Hepatic stellate cell (primary cell): ENCODE data around the gene THAP5.
A peak's percentile ranks its signal among the peaks of the same experiment; 100 is the strongest.
"Not testable (repeated sequence)": the region's sequence is repeated elsewhere in the genome, so short reads cannot be mapped to it uniquely, and the experiment has no call there.

ENCODE experiments used
- DNase-seq: peaks from one replicate; pipeline ENCODE4 v3.0.0; 2011; ENCODE audit warnings: low spot score

Gene THAP5

DNA sequence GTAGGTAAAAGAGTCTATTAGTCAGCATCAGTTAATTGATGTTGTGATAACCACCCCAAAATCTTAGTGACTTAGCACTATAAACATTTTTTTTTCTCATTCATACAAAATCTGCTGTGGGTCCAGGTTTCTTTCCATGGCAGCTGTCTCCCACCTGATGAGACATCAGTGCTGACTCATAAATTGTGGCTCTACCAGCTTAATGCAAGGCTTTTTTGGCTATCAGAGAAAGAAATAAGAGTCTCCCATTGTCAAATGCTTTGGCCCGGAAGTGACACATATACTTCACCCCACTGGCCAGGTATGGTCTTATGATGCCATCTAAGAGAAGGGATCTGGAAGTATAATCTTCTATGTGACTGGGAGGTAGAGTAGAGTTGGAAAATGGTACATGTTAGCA, 14.7 kb upstream of the THAP5 start:
- DNase-seq = no peak

DNA sequence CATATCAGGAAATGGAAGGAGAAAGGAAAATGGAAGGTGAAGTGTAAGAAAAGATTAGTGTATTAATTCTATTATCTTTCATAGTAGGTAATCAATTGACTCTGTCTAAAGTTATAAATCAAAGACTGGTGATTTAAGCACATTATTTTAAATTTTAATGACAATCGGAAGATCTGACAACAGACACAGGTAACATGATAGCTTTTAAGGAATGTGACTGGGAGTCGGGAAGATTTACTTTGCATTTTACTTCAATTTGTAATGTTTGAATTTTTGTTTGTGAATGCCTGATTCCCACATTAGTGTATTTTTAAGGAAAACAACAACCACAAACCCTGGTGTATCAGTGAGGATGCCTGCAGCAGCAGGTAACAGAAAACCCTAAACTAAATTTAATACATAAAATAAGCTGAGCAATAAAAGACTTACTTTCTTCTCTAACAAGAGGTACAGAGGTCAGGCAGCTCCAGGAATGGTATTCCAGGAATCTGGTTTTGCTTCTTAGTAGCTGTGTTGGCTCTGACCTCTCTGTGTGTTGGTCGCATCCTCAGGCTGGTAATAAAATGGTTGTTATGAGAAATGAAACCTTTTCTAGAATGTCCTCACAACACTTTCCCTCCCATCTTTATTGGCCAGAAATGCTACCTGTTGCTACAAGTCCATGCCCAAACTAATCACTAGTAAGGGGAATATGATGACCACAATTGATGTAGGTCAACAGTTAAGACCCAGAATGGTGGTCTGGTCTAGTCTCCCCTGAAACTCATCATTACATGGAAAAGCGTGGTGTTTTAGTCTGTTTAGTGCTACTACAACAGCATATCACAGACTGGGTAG, 12.4 kb upstream of the THAP5 start:
- peak; percentile 9 for DNase-seq

- no peak for DNase-seq
Measured at GRCh38 chr7:108580298-108580697, 10.8 kb upstream of the THAP5 start.

- no peak for DNase-seq
Measured at GRCh38 chr7:108578937-108579336, 9.4 kb upstream of the THAP5 start.

- no peak for DNase-seq
Measured at GRCh38 chr7:108576116-108576515, 6.6 kb upstream of the THAP5 start.

DNA sequence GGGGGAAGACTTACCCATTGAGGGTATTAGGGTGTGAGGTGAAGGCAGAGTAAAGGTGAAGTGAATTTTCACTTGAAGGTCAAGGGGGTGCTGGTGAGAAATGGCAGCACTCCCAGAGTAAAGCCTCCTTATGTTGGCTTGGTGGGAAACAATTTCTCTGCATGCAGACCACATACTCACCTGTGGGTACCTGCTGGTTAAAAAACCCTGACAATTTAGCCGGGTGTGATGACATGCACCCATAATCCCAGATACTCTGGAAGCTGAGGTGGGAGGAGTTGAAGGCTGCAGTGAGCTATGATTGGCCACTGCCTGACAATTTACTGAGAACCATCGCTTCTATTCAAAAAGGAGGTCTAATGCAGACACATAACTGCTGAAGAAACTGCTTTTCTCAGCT, 5.7 kb upstream of the THAP5 start:
- DNase-seq = no peak

- no peak for DNase-seq
Measured at GRCh38 chr7:108572480-108572879, 3.0 kb upstream of the THAP5 start.

GRCh38 chr7:108570146-108570755, 745 bp upstream of the THAP5 start:
- DNase-seq = peak; percentile 42

DNA sequence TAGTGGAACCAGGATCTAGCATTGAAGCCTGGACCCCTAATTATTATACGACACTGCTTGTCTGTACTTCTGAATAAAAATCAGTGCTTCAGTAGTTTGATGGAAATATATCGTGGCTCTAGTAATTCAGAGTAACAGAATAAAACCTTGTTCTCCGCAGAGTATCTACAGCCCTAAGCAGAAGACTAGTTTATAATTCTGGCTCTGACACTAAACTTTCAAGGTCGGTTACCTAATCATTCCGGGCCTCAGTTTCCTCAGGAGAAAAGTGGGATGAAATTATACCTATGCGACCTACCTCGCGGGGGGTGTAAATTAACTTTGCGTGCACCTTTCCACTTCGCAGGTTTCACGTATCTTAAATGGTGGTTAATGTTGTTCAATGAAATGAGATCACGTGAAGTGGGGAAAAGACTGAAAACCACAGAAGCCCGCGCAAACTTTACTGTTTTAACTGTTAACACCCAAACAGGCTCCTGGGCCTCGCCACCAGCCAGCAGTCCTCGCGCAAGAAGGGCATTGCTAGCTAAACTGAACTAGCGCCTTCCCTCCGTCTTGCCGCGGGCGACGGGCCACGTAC, 615 bp downstream of the THAP5 start:
- DNase-seq = no peak

DNA sequence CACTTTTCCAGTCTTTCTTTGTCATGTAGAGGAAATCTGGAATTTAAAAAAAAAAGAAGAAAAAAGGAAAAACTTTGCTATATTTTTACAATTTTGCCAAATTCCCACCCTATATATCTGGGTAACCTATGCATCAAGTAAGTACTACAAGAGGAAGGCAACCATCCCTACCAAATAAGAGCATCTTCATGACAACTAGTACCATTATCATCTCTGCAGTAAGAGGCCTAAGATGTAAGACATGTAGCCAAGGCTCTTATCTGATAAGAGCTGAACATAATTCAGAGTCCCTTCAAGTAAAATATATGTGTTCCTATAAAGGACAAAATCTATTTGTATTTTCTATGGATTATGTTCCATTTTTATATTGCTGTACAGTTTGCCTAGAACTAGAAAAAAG, 3.5 kb downstream of the THAP5 start:
- DNase-seq = no peak

DNA sequence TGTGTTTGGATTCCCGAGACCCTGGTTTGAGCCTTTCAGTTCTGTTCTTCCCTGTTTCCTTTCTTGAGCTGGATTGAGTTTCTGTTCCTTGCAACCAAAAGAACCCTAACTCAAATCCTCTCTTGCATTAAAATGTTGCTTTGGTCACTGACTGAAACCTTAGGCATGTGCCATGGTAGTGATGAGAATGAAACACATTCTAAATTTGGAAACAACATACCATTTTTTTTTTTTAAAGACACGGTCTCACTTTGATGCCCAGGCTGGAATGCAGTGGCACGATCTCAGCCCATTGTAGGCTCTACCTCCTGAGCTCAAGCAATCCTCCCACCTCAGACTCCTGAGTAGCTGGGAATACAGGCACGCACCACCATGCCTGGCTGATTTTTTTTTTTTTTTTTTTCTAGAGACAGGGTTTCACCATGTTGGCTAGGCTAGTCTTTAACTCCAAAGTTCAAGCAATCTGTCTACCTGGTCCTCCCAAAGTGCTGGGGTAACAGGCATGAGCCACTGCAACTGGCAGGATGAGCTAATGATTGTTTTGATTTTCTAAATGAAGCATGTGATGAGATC, 8.4 kb downstream of the THAP5 start:
- DNase-seq = peak; percentile 16

DNA sequence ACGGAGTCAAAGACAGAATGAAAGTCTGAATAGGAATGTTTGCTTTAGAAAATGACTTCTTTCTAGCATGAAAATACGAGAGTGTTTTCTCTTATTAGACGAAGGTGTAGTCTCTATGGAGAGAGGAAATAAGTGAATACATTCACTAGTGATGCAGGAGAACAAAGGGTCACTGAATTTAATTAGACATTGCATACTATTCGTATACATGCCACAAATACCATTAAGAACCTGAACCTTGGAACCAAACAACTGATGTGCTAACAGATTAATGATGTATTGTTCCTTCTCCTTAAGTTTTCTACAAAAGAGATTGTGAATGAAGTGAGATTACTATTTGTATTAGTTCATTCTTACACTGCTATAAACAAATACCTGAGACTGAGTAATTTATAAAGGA, 10.3 kb downstream of the THAP5 start:
- DNase-seq = no peak

GRCh38 chr7:108557617-108558016, 11.9 kb downstream of the THAP5 start:
- no peak for DNase-seq

DNA sequence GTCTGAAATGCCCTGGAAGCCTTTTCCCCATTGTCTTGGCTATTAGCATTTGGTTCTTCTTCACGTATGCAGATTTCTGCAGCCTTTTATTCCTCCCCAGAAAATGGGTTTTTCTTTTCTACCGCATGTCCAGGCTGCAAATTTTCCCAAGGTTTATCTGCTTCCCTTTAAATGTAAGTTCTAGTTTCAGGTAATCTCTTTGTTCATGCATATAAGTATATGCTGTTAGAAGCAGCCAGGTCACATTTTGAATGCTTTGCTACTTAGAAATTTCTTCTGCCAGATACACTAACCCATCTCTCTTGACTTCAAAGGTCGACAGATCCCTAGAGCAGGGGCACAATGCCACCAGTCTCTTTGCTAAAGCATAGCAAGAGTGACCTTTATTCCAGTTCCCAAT, 12.3 kb downstream of the THAP5 start:
- no peak for DNase-seq

- not testable (repeated sequence) for DNase-seq
Measured at GRCh38 chr7:108556665-108557064, 12.8 kb downstream of the THAP5 start.

DNA sequence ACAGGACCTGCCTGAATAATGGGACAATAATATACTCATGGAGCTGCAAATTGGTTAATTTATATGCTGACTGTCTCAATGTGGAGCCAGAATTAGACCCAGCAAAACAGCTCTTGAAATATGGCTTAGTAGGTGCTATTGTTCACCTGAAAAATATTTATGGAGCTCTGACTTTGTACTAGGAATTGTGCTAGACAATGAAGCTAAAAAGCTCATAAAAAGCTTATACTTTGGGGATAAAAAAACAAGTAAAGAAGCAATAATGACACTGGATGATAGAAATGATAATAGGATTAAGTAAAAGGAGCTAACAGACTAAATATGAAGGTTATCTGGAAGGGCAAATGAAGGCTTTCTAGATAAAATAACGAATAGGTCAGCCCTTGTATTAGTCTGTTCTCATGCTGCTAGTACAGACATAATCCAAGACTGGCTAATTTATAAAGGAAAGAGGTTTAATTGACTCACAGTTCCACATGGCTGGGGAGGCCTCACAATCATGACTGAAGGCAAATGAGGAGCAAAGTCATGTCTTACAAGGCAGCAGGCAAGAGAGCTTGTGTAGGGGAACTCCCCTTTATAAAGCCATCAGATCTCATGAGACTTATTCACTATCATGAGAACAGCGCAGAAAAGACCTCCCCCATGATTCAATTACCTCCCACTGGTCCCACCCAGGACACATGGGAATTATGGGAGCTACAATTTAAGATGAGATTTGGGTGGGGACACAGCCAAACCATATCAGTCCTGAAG, 21.2 kb downstream of the THAP5 start:
- not testable (repeated sequence) for DNase-seq

- no peak for DNase-seq
Measured at GRCh38 chr7:108541478-108541877, 28.0 kb downstream of the THAP5 start.

DNA sequence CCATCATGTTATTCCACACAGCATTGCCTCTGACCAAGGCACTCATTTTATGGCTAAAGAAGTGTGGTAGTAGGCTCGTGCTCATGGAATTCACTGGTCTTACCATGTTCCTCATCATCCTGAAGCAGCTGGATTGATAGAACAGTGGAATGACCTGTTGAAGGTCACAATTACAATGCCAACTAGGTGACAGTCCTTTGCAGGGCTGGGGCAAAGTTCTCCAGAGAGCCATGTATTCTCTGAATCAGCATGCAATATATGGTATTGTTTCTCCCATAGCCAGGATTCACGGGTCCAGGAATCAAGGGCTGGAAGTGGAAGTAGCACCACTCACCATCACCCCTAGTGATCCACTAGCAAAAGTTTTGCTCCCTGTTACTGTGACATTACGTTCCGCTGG, 30.8 kb downstream of the THAP5 start:
- DNase-seq = not testable (repeated sequence)

DNA sequence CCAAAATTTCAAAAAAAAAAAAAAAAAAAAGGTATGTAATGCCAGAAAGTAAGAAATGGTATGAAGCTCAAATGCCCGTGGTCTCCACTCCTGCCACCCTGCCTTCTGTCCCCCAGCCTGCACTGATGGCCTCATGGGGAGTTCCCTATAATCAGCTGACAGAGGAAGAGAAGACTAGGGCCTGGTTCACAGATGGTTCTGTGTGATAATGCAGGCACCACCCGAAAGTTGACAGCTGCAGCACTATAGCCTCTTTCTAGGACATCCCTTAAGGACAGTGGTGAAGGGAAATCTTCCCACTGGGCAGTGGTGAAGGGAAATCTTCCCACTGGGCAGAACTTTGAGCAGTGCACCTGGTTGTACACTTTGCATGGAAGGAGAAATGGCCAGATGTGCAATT, 31.3 kb downstream of the THAP5 start:
- DNase-seq = not testable (repeated sequence)

DNA sequence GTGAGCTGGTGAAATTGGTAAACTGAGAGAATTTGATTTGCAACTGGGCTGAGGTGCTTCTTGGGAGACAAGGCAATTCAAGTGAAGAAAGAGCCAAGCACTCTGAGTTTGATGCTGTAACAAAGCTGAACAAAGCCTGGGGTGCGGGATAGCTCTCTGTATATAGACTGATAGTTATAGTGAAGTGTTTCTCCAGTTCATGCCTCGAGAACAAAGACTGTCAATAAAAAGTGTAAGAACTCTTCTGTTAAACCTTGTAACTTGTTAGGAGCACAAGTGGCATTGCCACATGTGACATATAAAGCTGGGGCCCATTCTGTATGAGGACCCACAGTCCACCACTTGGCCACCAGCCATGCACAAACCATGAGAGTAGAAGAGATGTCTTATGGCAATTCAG, 32.3 kb downstream of the THAP5 start:
- DNase-seq = no peak

GRCh38 chr7:108535744-108536143, 33.8 kb downstream of the THAP5 start:
- DNase-seq = no peak

DNA sequence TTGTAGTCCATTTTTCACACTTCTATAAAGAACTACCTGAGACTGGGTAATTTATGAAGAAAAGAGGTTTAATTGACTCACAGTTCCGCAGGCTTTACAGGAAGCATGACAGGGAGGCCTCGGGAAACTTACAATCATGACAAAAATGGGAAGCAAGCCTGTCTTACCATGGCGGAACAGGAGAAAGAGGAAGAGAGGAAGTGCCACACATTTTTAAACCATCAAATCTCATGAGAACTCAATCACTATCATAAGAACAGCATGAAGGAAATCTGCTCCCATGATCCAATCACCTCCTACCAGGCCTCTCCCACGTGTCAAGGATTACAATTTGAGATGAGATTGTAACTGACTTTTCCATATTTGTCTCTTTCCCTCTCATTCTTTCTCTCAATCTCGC, 34.2 kb downstream of the THAP5 start:
- DNase-seq = no peak
